ENCODE data around the gene DYNLT3. TPM values are rescaled to one million over a fixed set of nuclear protein-coding genes. Genes with fewer than 3 reads are reported as not detected.

DYNLT3 gene
- total and polyA plus RNA-seq, 2 of the 13 experiments (the other 11 are each of a cell fraction or from before 2014, with no cell fraction given) = 5.4 to 6.1 TPM

- TF ChIP-seq HIVEP1 (CRISPR knock-in tag; IDR thresholded peaks at IDR 0.05) (peak; percentile 49; the same call in 1 of the 2 replicates), FOXK1 (CRISPR knock-in tag; IDR thresholded peaks at IDR 0.05; ENCODE audit: borderline replicate concordance, low read depth) (no peak), CEBPG (CRISPR knock-in tag; IDR thresholded peaks at IDR 0.05) (peak; percentile 43; the same call in 1 of the 2 replicates), RXRA (CRISPR knock-in tag; IDR thresholded peaks at IDR 0.05) (0 out of 2 replicates have a peak, but pooled peaks have one; percentile 31), MAZ (IDR thresholded peaks at IDR 0.05; ENCODE audit: borderline replicate concordance, low read depth, low read length) (no peak), MAZ (CRISPR knock-in tag; IDR thresholded peaks at IDR 0.05; ENCODE audit: low read depth) (peak; percentile 74), RBFOX2 (IDR thresholded peaks at IDR 0.05; ENCODE audit: low read depth, low read length) (0 out of 2 replicates have a peak, but pooled peaks have one; percentile 36), SPEN (CRISPR knock-in tag; IDR thresholded peaks at IDR 0.05; ENCODE audit: low read depth) (peak; percentile 69), ZNF350 (CRISPR knock-in tag; IDR thresholded peaks at IDR 0.05; ENCODE audit: borderline replicate concordance, low read depth) (0 out of 2 replicates have a peak, but pooled peaks have one; percentile 24), POLR2AphosphoS5 (IDR thresholded peaks at IDR 0.05; ENCODE audit: low read depth, low read length) (peak; percentile 41; the same call in 1 of the 2 replicates), ETV5 (CRISPR knock-in tag; IDR thresholded peaks at IDR 0.05; ENCODE audit: borderline replicate concordance) (no peak), PATZ1 (CRISPR knock-in tag; IDR thresholded peaks at IDR 0.05) (peak; percentile 15; the same call in 1 of the 2 replicates), HOXA3 (CRISPR knock-in tag; IDR thresholded peaks at IDR 0.05) (peak; percentile 86), SMC3 (IDR thresholded peaks at IDR 0.05; ENCODE audit: low read length) (no peak), ZNF547 (CRISPR knock-in tag; IDR thresholded peaks at IDR 0.05) (0 out of 2 replicates have a peak, but pooled peaks have one; percentile 35), ARID4A (CRISPR knock-in tag; IDR thresholded peaks at IDR 0.05; ENCODE audit: borderline replicate concordance) (peak; percentile 42; the same call in 1 of the 2 replicates), ZNF234 (CRISPR knock-in tag; conservative IDR thresholded peaks at IDR 0.05) (no peak), ZSCAN31 (CRISPR knock-in tag; IDR thresholded peaks at IDR 0.05; ENCODE audit: low read depth) (0 out of 2 replicates have a peak, but pooled peaks have one; percentile 44), HNRNPLL (IDR thresholded peaks at IDR 0.05; ENCODE audit: low read depth, low read length, poor library complexity, severe bottlenecking) (peak; percentile 97), SP5 (CRISPR knock-in tag; IDR thresholded peaks at IDR 0.05; ENCODE audit: borderline replicate concordance, low read depth) (0 out of 2 replicates have a peak, but pooled peaks have one; percentile 17), MAX (IDR thresholded peaks at IDR 0.05) (peak; percentile 55; the same call in 1 of the 2 replicates), TBL1XR1 (IDR thresholded peaks at IDR 0.05; ENCODE audit: borderline replicate concordance, low read length, partially characterized antibody) (no peak), GTF3A (CRISPR knock-in tag; conservative IDR thresholded peaks at IDR 0.05) (no peak), ZSCAN20 (CRISPR knock-in tag; IDR thresholded peaks at IDR 0.05; ENCODE audit: borderline replicate concordance) (no peak)
Measured at GRCh38 chrX:37846934-37847732, at the start of gene DYNLT3 (continued).

All from HepG2 (cell line).